Measurements from ENCODE around the gene MAPKAPK3. TPM values are rescaled to one million over a fixed set of nuclear protein-coding genes. Genes with fewer than 3 reads are reported as not detected.
A peak's percentile ranks its signal among the peaks of the same experiment; 100 is the strongest.

The MAPKAPK3 gene
- total RNA-seq, 2 donors from 2014 or later = 23.6 to 29.3 TPM

DNA sequence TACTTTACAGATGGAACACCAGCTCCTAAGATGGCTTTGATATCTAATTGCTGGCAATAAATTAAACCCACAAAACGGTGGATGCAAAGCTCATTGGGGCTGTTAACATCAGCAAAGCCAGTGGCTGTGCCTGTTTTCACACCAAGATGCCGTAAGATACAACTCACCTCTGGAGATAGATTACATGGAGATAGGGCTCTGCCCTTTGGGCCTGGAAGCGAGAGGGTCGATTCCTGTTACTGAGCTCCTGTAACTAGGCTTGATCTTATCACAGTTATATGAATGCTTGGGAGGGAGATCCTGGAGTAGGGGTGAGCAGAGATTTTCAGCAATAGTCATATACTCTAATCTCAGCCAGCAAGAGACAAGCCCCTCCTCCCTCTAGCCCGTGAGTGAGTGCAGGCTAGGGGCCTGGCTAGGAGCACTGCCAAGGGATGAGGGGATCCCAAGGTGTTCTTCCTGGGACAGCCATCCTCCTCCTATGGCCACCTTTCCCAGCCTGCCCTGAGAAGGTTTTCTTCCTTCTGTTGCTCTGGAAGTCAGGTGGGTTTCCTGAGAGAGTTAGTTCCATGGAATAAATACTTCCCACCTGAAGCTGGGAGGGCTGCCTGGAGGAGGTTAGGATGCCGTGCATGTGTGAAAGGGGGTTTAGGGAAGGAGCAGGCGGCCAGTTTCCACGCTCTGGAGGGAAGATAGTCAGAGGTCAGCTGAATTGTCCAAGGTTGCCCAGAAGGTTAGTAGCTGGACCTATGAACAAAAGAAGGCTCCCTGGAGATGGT, 39.7 kb downstream of the MAPKAPK3 start:
- Histone ChIP-seq H3K36me3 (replicated peaks in 1 of 2; ENCODE audit: insufficient read depth in 1 of 2, low read depth in 2 of 2) (no peaks in the 10 kb centered on the region), H3K4me3 (no peak overlapping the region), H3K4me1 (no peaks in the 10 kb centered on the region), H3K27ac (no peak overlapping the region), H3K27me3 (no peaks in the 10 kb centered on the region), H3K9me3 (no peaks in the 10 kb centered on the region)
- 62 to 65% methylated on average over 8 of the region's 8 CpGs for WGBS, 2 donors
- intact Hi-C loops (cut with DNase I) = no loop called here
- ATAC-seq (no peak), DNase-seq (peak in 1 of 4 donors; percentile 4)
- no peak for TF ChIP-seq POLR2A (IDR thresholded peaks at IDR 0.05)
- TF ChIP-seq, protein P1, sequence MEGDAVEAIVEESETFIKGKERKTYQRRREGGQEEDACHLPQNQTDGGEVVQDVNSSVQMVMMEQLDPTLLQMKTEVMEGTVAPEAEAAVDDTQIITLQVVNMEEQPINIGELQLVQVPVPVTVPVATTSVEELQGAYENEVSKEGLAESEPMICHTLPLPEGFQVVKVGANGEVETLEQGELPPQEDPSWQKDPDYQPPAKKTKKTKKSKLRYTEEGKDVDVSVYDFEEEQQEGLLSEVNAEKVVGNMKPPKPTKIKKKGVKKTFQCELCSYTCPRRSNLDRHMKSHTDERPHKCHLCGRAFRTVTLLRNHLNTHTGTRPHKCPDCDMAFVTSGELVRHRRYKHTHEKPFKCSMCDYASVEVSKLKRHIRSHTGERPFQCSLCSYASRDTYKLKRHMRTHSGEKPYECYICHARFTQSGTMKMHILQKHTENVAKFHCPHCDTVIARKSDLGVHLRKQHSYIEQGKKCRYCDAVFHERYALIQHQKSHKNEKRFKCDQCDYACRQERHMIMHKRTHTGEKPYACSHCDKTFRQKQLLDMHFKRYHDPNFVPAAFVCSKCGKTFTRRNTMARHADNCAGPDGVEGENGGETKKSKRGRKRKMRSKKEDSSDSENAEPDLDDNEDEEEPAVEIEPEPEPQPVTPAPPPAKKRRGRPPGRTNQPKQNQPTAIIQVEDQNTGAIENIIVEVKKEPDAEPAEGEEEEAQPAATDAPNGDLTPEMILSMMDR (IDR thresholded peaks at IDR 0.05) = no peak

DNA sequence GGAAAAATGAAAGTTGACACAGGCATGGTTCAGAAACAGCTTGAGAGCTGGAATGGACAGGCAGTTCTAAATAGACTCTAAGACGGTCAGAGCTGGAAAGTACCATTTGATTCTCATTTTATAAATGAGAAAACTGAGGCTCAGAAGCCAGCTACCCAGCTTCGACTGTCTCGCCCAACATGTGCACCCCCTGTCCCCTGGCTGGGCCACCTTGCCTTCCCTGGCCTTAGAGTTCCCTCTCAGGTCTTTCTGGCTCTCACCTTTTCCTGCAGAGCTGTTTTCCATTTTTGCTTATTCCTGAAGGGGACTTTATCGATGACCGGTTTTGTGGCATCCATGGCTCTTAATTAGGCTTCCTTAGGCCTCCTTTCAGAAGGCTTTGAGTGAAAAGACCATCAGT, 40.5 kb downstream of the MAPKAPK3 start:
- no peaks in the 10 kb centered on the region for H3K4me1 ChIP-seq
- no peak overlapping the region for H3K27ac ChIP-seq
- intact Hi-C loops (cut with DNase I) = no loop called here
- no peak for ATAC-seq
- DNase-seq = peak in 1 of 4 donors; percentile 0
- H3K27me3 ChIP-seq = no peaks in the 10 kb centered on the region
- WGBS, 2 donors = 88 to 98% methylated on average over 5 of the region's 5 CpGs
- H3K36me3 ChIP-seq (replicated peaks in 1 of 2; ENCODE audit: insufficient read depth in 1 of 2, low read depth in 2 of 2) = no peaks in the 10 kb centered on the region
- TF ChIP-seq, protein P1 (IDR thresholded peaks at IDR 0.05) = no peak
- TF ChIP-seq POLR2A (IDR thresholded peaks at IDR 0.05) = no peak
- no peaks in the 10 kb centered on the region for H3K9me3 ChIP-seq
- H3K4me3 ChIP-seq = no peak overlapping the region

GRCh38 chr3:50657816-50658215, 40.9 kb downstream of the MAPKAPK3 start:
- H3K27ac ChIP-seq = no peak overlapping the region
- H3K9me3 ChIP-seq = no peaks in the 10 kb centered on the region
- H3K36me3 ChIP-seq (replicated peaks in 1 of 2; ENCODE audit: insufficient read depth in 1 of 2, low read depth in 2 of 2) = no peaks in the 10 kb centered on the region
- ATAC-seq = no peak
- 78 to 88% methylated on average over 2 to 3 of the region's 3 CpGs for WGBS, 2 donors
- TF ChIP-seq, protein P1 (IDR thresholded peaks at IDR 0.05) = no peak
- no peak for TF ChIP-seq POLR2A (IDR thresholded peaks at IDR 0.05)
- intact Hi-C loops (cut with DNase I) = no loop called here
- H3K4me3 ChIP-seq = no peak overlapping the region
- H3K4me1 ChIP-seq = no peaks in the 10 kb centered on the region
- DNase-seq = peak in 1 of 4 donors; percentile 4
- H3K27me3 ChIP-seq = no peaks in the 10 kb centered on the region

DNA sequence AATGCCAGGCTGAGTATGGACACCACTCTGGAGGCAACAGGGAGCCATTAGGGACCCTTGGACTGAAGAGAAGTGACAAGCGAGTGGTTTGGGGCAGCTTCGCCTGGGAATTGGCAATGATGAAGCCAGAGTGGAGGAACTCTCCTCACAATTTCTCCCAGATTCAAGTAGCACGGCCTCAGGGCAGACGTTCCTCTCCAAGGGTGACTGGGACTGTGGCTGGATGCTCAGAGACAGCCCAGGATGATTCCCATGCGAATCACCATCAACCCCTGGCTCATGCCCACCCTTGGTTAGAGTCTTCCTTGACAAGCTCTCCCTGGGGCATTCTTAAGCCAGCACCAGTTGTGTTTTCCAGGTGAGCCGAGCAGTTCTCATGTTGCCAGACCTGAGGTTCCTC, 41.5 kb downstream of the MAPKAPK3 start:
- Histone ChIP-seq H3K9me3 (no peaks in the 10 kb centered on the region), H3K27ac (no peak overlapping the region), H3K4me3 (no peak overlapping the region), H3K27me3 (no peaks in the 10 kb centered on the region), H3K4me1 (peaks cover 4% of the 10 kb centered on the region), H3K36me3 (replicated peaks in 1 of 2; ENCODE audit: insufficient read depth in 1 of 2, low read depth in 2 of 2) (no peaks in the 10 kb centered on the region)
- ATAC-seq (no peak), DNase-seq (peak in 1 of 4 donors; percentile 2)
- WGBS, 2 donors = 77 to 91% methylated on average over 6 of the region's 6 CpGs
- TF ChIP-seq, protein P1 (IDR thresholded peaks at IDR 0.05) = no peak
- TF ChIP-seq POLR2A (IDR thresholded peaks at IDR 0.05) = no peak
- intact Hi-C loops (cut with DNase I) = no loop called here

DNA sequence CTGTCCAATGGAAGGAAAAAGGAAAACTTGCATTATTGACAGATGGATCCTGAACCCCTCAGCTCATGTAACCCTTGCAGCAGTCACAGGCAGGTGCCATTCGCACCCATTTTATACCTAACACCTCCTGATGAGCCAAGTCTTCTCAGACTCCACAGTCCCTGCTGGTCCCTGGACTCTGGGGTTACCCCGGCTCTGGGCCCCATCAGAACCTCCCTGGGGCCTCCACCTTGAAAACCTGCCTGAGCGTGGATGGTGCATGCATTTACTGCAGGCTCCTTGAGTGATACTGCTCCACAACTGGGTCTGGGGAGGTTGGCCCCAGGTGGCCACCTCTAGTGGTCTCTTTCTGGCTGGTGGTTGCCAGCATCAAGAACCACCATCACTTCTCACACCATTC, 41.9 kb downstream of the MAPKAPK3 start:
- ATAC-seq (no peak), DNase-seq (peak in 1 of 4 donors; percentile 1)
- H3K4me3 ChIP-seq = no peak overlapping the region
- WGBS, 2 donors = 88 to 91% methylated on average over 1 to 3 of the region's 3 CpGs
- TF ChIP-seq, protein P1 (IDR thresholded peaks at IDR 0.05) = no peak
- no peak for TF ChIP-seq POLR2A (IDR thresholded peaks at IDR 0.05)
- H3K4me1 ChIP-seq = peaks cover 8% of the 10 kb centered on the region
- no peaks in the 10 kb centered on the region for H3K27me3 ChIP-seq
- intact Hi-C loops (cut with DNase I) = no loop called here
- H3K27ac ChIP-seq = no peak overlapping the region
- no peaks in the 10 kb centered on the region for H3K9me3 ChIP-seq
- no peaks in the 10 kb centered on the region for H3K36me3 ChIP-seq (replicated peaks in 1 of 2; ENCODE audit: insufficient read depth in 1 of 2, low read depth in 2 of 2)

Data from body of pancreas (tissue), 4 donors.